GM12892 (cell line): ENCODE data around the gene DLG4.

ENCODE experiments used
- POLR2A ChIP-seq: IDR thresholded peaks from 2 replicates; pipeline ENCODE4 v1.6.1; 2011; ENCODE audit warnings: low read depth, low read length, control low read depth
- POLR2AphosphoS5 ChIP-seq: IDR thresholded peaks from 2 replicates; pipeline ENCODE4 v1.6.1; 2011; ENCODE audit warnings: low read depth, low read length, control low read depth

DNA sequence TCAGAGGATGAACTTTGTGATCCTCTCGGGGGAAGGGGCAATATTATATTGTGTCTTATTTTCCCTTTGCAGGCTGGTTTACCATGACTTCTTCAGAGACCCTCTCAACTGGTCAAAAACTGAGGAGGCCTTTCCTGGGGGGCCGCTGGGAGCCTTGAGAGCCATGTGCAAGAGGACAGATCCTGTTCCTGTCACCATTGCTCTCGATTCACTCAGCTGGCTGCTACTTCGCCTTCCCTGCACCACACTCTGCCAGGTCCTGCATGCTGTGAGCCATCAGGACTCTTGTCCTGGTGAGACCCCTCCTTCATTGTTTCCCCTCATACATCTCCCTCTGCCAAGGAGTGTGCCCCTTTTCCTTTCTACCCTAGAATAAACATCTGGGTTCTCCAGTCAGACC, 34.9 kb upstream of the DLG4 start:
- TF ChIP-seq POLR2A: no peak
- TF ChIP-seq POLR2AphosphoS5: no peak
